Measurements from ENCODE around the gene TMEM187.
A peak's percentile ranks its signal among the peaks of the same experiment; 100 is the strongest.

Gene TMEM187

GRCh38 chrX:153972368-153973126, at the start of gene TMEM187:
Gene TMEM187 (plus strand): TSS chrX:153972754. CDS start chrX:153982063, 9,309 bp downstream.
- peak; percentile 52 for DNase-seq

- DNase-seq = no peak
These were observed 49.4 kb upstream of the TMEM187 start for GRCh38 chrX:153922932-153923857.

- no peak for DNase-seq
These were observed 48.2 kb upstream of the TMEM187 start for GRCh38 chrX:153924149-153924861.

- no peak for DNase-seq
These were observed 47.2 kb upstream of the TMEM187 start for GRCh38 chrX:153925387-153925738.

- DNase-seq = no peak
These were observed 46.6 kb upstream of the TMEM187 start, which contains the start of gene ARHGAP4 for GRCh38 chrX:153925739-153926551. Gene ARHGAP4 (minus strand): TSS chrX:153926264. CDS start chrX:153926202, 62 bp downstream.

- no peak for DNase-seq
These were observed 46.0 kb upstream of the TMEM187 start for GRCh38 chrX:153926552-153926857.

GRCh38 chrX:153926858-153927671, 45.5 kb upstream of the TMEM187 start:
- peak; percentile 22 for DNase-seq

- no peak for DNase-seq
These were observed 45.0 kb upstream of the TMEM187 start for GRCh38 chrX:153927672-153927921.

GRCh38 chrX:153927922-153928760, 44.4 kb upstream of the TMEM187 start:
- DNase-seq = peak; percentile 85

- no peak for DNase-seq
These were observed 43.7 kb upstream of the TMEM187 start for GRCh38 chrX:153928846-153929245.

- no peak for DNase-seq
These were observed 43.0 kb upstream of the TMEM187 start for GRCh38 chrX:153929576-153929975.

- DNase-seq = no peak
These were observed 42.3 kb upstream of the TMEM187 start for GRCh38 chrX:153930011-153930910.

GRCh38 chrX:153931151-153931550, 41.4 kb upstream of the TMEM187 start:
- DNase-seq = no peak

GRCh38 chrX:153931748-153932147, 40.8 kb upstream of the TMEM187 start:
- DNase-seq = no peak

GRCh38 chrX:153932220-153932915, 40.2 kb upstream of the TMEM187 start:
- no peak for DNase-seq

- DNase-seq = no peak
These were observed 38.8 kb upstream of the TMEM187 start for GRCh38 chrX:153933748-153934147.

- no peak for DNase-seq
These were observed 38.3 kb upstream of the TMEM187 start for GRCh38 chrX:153934148-153934761.

- DNase-seq = peak; percentile 26
These were observed 37.7 kb upstream of the TMEM187 start, which contains the start of gene NAA10 for GRCh38 chrX:153934762-153935325. Gene NAA10 (minus strand): TSS chrX:153935037. CDS start chrX:153934904, 133 bp downstream.
